Skin of body (tissue), 3 donors: ENCODE data around the gene DDX27. TPM values are rescaled to one million over a fixed set of nuclear protein-coding genes. Genes with fewer than 3 reads are reported as not detected.
A peak's percentile ranks its signal among the peaks of the same experiment; 100 is the strongest.

Experiments used
- DNase-seq: peaks from one replicate; lab custom pipeline; 2025; lab: John Stamatoyannopoulos, UW
- small RNA-seq: library from RNA; depleted of rRNA; stranded (forward); fragments of <200 nt; gene quantifications from one replicate; pipeline ENCODE3, GENCODE V24; 2014; ENCODE audit warnings: low replicate concordance
- total RNA-seq: library from RNA; depleted of rRNA; stranded (reverse); fragments of >200 nt; gene quantifications from one replicate; pipeline ENCODE4 v1.2.3, GENCODE V29; 2014

The DDX27 gene
- total RNA-seq, 1 donor from 2014 or later = 22.7 TPM

DNA sequence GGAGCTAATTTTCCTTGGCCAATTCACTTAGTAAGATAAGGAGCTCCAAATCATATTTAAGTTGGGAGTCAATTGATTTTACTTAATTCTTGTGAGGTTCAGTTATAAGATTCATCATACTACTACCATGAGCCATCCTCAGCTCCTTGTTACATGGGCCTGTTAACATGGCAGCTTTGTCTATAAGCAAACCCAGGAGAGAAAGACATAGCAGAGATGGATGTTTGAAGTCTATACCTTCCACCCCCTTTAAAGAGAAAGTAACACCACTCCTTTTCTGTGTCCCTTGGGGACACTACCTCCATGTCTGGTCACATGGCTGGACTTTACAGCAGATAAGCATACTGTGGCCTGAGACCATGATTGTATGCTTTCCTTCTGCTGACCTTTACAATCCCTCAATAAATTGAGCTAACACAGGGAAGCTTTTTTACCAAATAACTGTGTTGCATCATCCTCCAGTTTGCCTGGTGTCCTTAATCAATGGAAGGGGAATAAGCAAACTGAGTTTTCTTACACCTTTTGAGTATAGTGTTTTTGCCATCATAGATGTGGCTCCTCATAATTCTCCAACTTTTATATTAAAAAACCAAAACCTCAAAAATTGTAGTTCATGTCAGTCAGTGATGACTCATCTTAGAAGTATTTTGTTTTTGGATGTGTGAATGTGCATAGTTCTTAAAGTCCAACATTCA is 68.5 kb downstream of the DDX27 start:
- no peak for DNase-seq

DNA sequence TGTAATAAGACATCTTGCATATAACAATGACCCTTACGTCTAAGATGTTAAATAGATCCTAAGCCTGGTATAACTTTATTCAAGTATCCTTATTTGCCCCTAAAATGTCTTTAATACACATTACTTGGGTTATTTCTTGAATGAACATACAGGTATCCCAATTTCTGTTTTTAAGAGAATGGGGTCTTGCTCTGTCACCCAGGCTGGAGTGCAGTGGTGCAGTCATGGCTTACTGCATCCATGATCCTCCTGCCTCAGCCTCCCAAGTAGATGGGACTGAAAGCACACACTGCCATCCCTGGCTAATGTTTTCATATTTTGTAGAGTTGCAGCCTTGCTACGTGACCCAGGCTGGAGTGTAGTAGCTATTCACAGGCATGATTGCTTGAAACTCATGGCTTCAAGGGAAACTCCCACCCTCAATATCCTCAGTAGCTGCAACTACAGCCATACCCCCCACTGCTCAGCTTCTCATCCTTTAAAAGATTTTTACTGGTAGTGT is 69.1 kb downstream of the DDX27 start:
- DNase-seq = no peak

DNA sequence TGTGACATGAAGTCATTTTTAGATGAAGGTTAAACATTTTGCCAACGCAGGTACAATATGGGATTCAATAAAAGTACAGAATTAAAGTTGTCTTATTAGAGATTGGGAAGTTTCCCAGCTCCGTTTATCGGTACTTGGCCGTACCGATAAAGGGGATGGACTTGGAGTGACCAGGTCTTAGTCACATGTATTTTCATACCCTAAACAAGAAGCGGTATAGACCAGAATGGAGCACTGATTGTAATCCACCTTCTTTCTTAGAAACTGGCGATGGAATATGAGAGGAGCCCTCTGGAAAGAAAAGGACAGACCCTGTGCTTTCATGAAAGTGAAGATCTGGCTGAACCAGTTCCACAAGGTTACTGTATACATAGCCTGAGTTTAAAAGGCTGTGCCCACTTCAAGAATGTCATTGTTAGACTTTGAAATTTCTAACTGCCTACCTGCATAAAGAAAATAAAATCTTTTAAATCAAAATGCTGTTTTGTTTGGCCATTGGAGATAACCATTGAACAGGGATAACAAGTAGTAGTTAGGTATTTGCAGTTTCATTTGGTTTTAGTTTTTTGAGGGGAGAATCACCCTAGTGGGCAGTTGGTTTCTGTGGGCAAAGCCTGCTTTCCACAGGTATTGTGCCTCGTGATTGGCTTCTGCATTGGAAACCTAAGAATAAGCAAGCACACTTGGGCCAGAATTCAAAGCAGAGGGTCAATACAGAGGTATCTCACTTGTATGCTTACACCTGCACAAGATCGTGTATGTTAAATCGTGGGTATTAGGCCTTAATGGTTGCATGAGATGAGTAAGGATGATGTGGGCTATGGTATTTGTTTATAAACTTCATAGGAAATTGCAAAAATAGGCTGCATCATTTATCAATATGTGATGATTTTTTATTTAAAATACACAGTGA is 69.8 kb downstream of the DDX27 start:
- DNase-seq = no peak

GRCh38 chr20:49290608-49291191 is 71.5 kb downstream of the DDX27 start:
- no peak for DNase-seq

DNA sequence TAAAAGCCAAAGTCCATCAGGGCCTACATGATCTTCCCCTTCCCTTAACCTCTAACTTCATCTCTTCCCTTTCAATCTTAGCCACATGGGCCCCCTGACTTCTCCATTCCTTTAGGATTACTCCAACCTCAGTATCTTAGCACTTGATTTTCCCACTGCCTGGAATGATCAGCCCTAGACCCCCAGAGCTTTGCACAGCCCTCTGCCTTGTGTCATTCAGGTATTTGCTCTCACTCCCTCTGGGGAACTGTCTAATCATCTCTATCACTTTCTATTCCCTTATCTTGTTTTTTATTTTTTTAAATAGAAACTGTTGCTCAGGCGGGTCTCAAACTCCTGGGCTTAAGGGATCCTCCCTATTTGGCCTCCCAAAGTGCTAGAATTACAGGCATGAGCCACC is 72.0 kb downstream of the DDX27 start:
- no peak for DNase-seq

DNA sequence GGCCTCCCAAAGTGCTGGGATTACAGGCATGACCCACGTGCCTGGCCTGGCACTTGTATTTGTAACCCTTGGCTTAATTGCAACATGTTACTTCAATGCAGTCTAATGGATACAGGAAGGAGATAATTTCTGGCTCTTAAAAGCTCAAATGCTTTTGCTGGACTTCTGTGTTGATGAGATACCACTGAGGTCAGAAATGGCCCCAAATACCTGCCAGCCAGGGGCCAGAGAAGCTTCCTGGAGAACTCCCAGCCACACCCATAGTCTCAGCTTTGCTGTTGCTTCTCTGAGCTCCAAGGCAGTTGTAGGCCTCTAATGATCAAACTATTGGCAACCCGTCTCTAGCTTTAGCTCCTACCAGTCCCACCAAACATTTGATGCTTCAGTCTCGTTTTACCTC is 72.8 kb downstream of the DDX27 start:
- no peak for DNase-seq

DNA sequence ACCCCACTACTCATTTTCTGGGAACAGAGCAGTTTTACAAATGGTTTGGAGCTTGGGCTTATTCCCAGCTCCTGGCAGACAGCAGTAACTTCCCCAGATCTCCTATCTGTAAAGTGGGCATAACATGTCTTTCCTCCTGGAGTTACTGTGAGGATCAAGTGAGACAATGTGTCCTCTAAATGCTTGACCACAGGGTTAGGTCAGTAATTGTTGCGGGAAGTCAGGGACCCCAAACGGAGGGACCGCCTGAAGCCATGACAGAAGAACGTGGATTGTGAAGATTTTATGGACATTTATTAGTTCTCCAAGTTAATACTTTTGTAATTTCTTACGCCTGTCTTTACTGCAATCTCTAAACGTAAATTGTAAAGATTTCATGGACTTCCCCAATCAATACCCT is 73.9 kb downstream of the DDX27 start:
- no peak for DNase-seq

Small RNAs within 50 kb of the gene (small RNA-seq; reads per million reads assigned to genes)
- 6,364 reads per million, percentile 100 among the genes with 10 or more reads in this experiment for gene SNORD12B
- gene SNORD12C = 1,831 reads per million, percentile 99 among the genes with 10 or more reads in this experiment

Other genes with a start within 250 kb of the DDX27 start
- gene CSE1L, start 173.1 kb upstream of the DDX27 start, total RNA-seq = 60.8 TPM
- gene STAU1, start 31.1 kb upstream of the DDX27 start, total RNA-seq = 41.2 TPM
- 19.1 TPM for gene ZNFX1, start 58.6 kb downstream of the DDX27 start, total RNA-seq